Peyer's patch (tissue), 4 donors: ENCODE data around the gene IL17REL. TPM values are rescaled to one million over a fixed set of nuclear protein-coding genes. Genes with fewer than 3 reads are reported as not detected.
A peak's percentile ranks its signal among the peaks of the same experiment; 100 is the strongest.

Experiments
- DNase-seq, 3 donors: peaks; one replicate each; pipeline ENCODE4 v3.0.0-alpha.2; 2017 to 2019
- H3K27ac ChIP-seq, 4 donors: fragments of 200-600 bp; sonication (generic); one replicate each; pipeline ENCODE4 v1.5.1; 2016 to 2019
- H3K27me3 ChIP-seq, 2 donors: fragments of 200-600 bp; sonication (generic); one replicate each; pipeline ENCODE4 v1.5.1; 2019
- H3K36me3 ChIP-seq, 3 donors: fragments of 200-600 bp; sonication (generic); one replicate each; pipeline ENCODE4 v1.5.1; 2016 to 2019
- H3K4me1 ChIP-seq, 4 donors: fragments of 200-600 bp; sonication (generic); one replicate each; pipeline ENCODE4 v1.5.1; 2016 to 2019
- H3K4me3 ChIP-seq, 4 donors: fragments of 200-600 bp; sonication (generic); 1 replicate in 3 of 4; 2 replicates in 1 of 4; pipeline ENCODE4 v1.5.1; 2016 to 2019; ENCODE audit warnings: mild to moderate bottlenecking in 1 of 4
- H3K9me3 ChIP-seq, 4 donors: fragments of 200-600 bp; sonication (generic); one replicate each; pipeline ENCODE4 v1.5.1; 2016 to 2019; ENCODE audit warnings: mild to moderate bottlenecking in 1 of 4
- CTCF ChIP-seq, 6 experiments: fragments of 450-650 bp in 4 of 6; fragments of 200-600 bp in 2 of 6; sonication (generic) in 1 of 6; IDR thresholded peaks; one replicate each; pipeline ENCODE4 v1.5.1; 2017 to 2019; ENCODE audit warnings: antibody characterized with exemption in 6 of 6, mild to moderate bottlenecking in 3 of 6, moderate library complexity in 1 of 6
- POLR2A ChIP-seq, 2 donors: fragments of 450-650 bp; IDR thresholded peaks; one replicate each; pipeline ENCODE4 v1.5.1; 2017; ENCODE audit warnings: antibody characterized with exemption in 2 of 2, mild to moderate bottlenecking in 2 of 2, moderate library complexity in 2 of 2
- total RNA-seq, 4 donors: library from RNA; depleted of rRNA; stranded (reverse); fragments of >200 nt; gene quantifications; one replicate each; pipeline ENCODE4 v1.1.0, GENCODE V29; 2016

Gene IL17REL
- total RNA-seq, 4 donors from 2014 or later = 1.1 to 2.3 (median 1.2) TPM; not detected in 1

- DNase-seq = no peak
- peaks cover 0 to 8% of the 10 kb centered on the region in 2 donors for H3K27me3 ChIP-seq
- no peak for TF ChIP-seq CTCF (IDR thresholded peaks at IDR 0.05)
- TF ChIP-seq POLR2A (IDR thresholded peaks at IDR 0.05) = no peak
- H3K4me3 ChIP-seq = peak overlapping the region in 2 of 4 donors; percentile 1 to 33
- no peaks in the 10 kb centered on the region for H3K36me3 ChIP-seq
- no peaks in the 10 kb centered on the region for H3K9me3 ChIP-seq
- H3K27ac ChIP-seq = no peak overlapping the region
- H3K4me1 ChIP-seq = peaks cover 0 to 5% (median 2%) of the 10 kb centered on the region in 4 donors
These were observed 46.6 kb upstream of the IL17REL start for GRCh38 chr22:50058906-50059880.

- Histone ChIP-seq H3K36me3 (no peaks in the 10 kb centered on the region), H3K27ac (no peak within 1 kb of the TSS), H3K4me1 (peaks cover 0 to 5% (median 2%) of the 10 kb centered on the region in 4 donors), H3K4me3 (peak within 1 kb of the TSS in 3 of 4 donors; percentile 19 to 33 (median 20)), H3K9me3 (no peaks in the 10 kb centered on the region), H3K27me3 (peaks cover 0 to 8% of the 10 kb centered on the region in 2 donors)
- TF ChIP-seq POLR2A (IDR thresholded peaks at IDR 0.05) (no peak), CTCF (IDR thresholded peaks at IDR 0.05) (no peak)
- DNase-seq = no peak
These were observed 45.7 kb upstream of the IL17REL start, which contains the start of gene TTLL8 for GRCh38 chr22:50058061-50058905. Gene TTLL8 (minus strand): TSS chr22:50058298.

GRCh38 chr22:50057278-50058060 lies 44.9 kb upstream of the IL17REL start:
- DNase-seq = no peak
- no peaks in the 10 kb centered on the region for H3K9me3 ChIP-seq
- H3K27ac ChIP-seq = no peak overlapping the region
- no peak overlapping the region for H3K4me3 ChIP-seq
- TF ChIP-seq CTCF (IDR thresholded peaks at IDR 0.05) (no peak), POLR2A (IDR thresholded peaks at IDR 0.05) (no peak)
- no peaks in the 10 kb centered on the region for H3K36me3 ChIP-seq
- peaks cover 0 to 5% (median 2%) of the 10 kb centered on the region in 4 donors for H3K4me1 ChIP-seq
- H3K27me3 ChIP-seq = peaks cover 0 to 8% of the 10 kb centered on the region in 2 donors

- DNase-seq = no peak
- Histone ChIP-seq H3K9me3 (no peaks in the 10 kb centered on the region), H3K27ac (no peak overlapping the region), H3K27me3 (peaks cover 0 to 8% of the 10 kb centered on the region in 2 donors), H3K4me3 (no peak overlapping the region), H3K36me3 (no peaks in the 10 kb centered on the region), H3K4me1 (peaks cover 0 to 5% (median 2%) of the 10 kb centered on the region in 4 donors)
- TF ChIP-seq CTCF (IDR thresholded peaks at IDR 0.05) (no peak), POLR2A (IDR thresholded peaks at IDR 0.05) (no peak)
These were observed 43.8 kb upstream of the IL17REL start for GRCh38 chr22:50056214-50056972.
